HepG2 (cell line): ENCODE data around the gene ALCAM. TPM values are rescaled to one million over a fixed set of nuclear protein-coding genes. Genes with fewer than 3 reads are reported as not detected.

Experiments
- EED ChIP-seq: sonication (generic); formaldehyde crosslinking; IDR thresholded peaks from 2 replicates; pipeline ENCODE4 v1.5.0; 2020; ENCODE audit warnings: mild to moderate bottlenecking, missing genetic modification reagents
- ETV5 ChIP-seq: IDR thresholded peaks from 2 replicates; pipeline ENCODE4 v1.6.1; 2018; ENCODE audit warnings: missing biosample characterization, missing genetic modification reagents, inconsistent platforms, borderline replicate concordance
- HCFC1 ChIP-seq: fragments of 150-350 bp; IDR thresholded peaks from 2 replicates; pipeline ENCODE4 v1.6.1; 2014; ENCODE audit warnings: low read depth, low read length
- KAT8 ChIP-seq: IDR thresholded peaks from 2 replicates; pipeline ENCODE4 v1.6.1; 2016; ENCODE audit warnings: missing genetic modification reagents, missing compliant biosample characterization
- KDM6A ChIP-seq: IDR thresholded peaks from 2 replicates; pipeline ENCODE4 v1.6.1; 2016; ENCODE audit warnings: low read depth
- MYNN ChIP-seq: sonication (generic); formaldehyde crosslinking; IDR thresholded peaks from 2 replicates; pipeline ENCODE4 v1.4.0; 2020; ENCODE audit warnings: mild to moderate bottlenecking, low read depth, missing genetic modification reagents
- NAIF1 ChIP-seq: sonication (generic); formaldehyde crosslinking; IDR thresholded peaks from 2 replicates; pipeline ENCODE4 v1.5.0; 2020; ENCODE audit warnings: mild to moderate bottlenecking, missing genetic modification reagents, borderline replicate concordance
- NR2F2 ChIP-seq: IDR thresholded peaks from 2 replicates; pipeline ENCODE4 v1.6.1; 2012; ENCODE audit warnings: low read depth, inconsistent platforms, borderline replicate concordance
- PCBP1 ChIP-seq: fragments of 200-400 bp; formaldehyde crosslinking; IDR thresholded peaks from 2 replicates; pipeline ENCODE4 v1.6.1; 2017; ENCODE audit warnings: mild to moderate bottlenecking, low read depth, low read length, borderline replicate concordance
- POLR2G ChIP-seq: fragments of 200-400 bp; formaldehyde crosslinking; IDR thresholded peaks from 2 replicates; pipeline ENCODE4 v1.6.1; 2018; ENCODE audit warnings: mild to moderate bottlenecking, low read depth, low read length, moderate library complexity
- REPIN1 ChIP-seq: sonication (generic); formaldehyde crosslinking; IDR thresholded peaks from 2 replicates; pipeline ENCODE4 v1.8.0; 2022; ENCODE audit warnings: missing genetic modification reagents, low read depth, mild to moderate bottlenecking, borderline replicate concordance
- SYNCRIP ChIP-seq: fragments of 200-400 bp; formaldehyde crosslinking; IDR thresholded peaks from 2 replicates; pipeline ENCODE4 v1.6.1; 2018; ENCODE audit warnings: mild to moderate bottlenecking, low read depth, low read length; ENCODE audit not compliant: insufficient read depth
- TARDBP ChIP-seq: sonication (generic); formaldehyde crosslinking; IDR thresholded peaks from 2 replicates; pipeline ENCODE4 v1.8.0; 2022; ENCODE audit warnings: mild to moderate bottlenecking, missing genetic modification reagents
- TCF12 ChIP-seq, 2 experiments: fragments of 450-650 bp in 1 of 2; sonication (generic) in 1 of 2; formaldehyde crosslinking in 1 of 2; IDR thresholded peaks; 2 replicates each; pipeline versions ENCODE4 v1.6.1 to v1.8.0; 2017 to 2022; ENCODE audit warnings: antibody characterized with exemption in 1 of 2, mild to moderate bottlenecking in 1 of 2, missing genetic modification reagents in 1 of 2, moderate library complexity in 1 of 2
- ZFP1 ChIP-seq: IDR thresholded peaks from 2 replicates; pipeline ENCODE4 v1.6.1; 2016
- ZNF33B ChIP-seq: sonication (generic); formaldehyde crosslinking; IDR thresholded peaks from 2 replicates; pipeline ENCODE4 v1.5.1; 2020; ENCODE audit warnings: mild to moderate bottlenecking, missing genetic modification reagents
- ZNF460 ChIP-seq: sonication (generic); formaldehyde crosslinking; IDR thresholded peaks from 2 replicates; pipeline ENCODE4 v1.5.1; 2020; ENCODE audit warnings: missing genetic modification reagents, mild to moderate bottlenecking, borderline replicate concordance
- ZNF605 ChIP-seq: sonication (generic); formaldehyde crosslinking; IDR thresholded peaks from 2 replicates; pipeline ENCODE4 v1.8.0; 2022; ENCODE audit warnings: mild to moderate bottlenecking, missing genetic modification reagents
- polyA plus RNA-seq, 8 experiments: library from polyadenylated mRNA; depleted of rRNA in 3 of 8; stranded (reverse) in 7 of 8; unstranded in 1 of 8; fragments of >200 nt; fragmentation: Illumina TruSeq in 4 of 8; extraction: Trizol in 4 of 8; gene quantifications; 2 replicates each; pipeline versions ENCODE4 v1.2.1 to v1.2.3, GENCODE V29; 2011 to 2016; ENCODE audit warnings: low read depth in 4 of 8, missing spikeins in 1 of 8, mixed read lengths in 1 of 8; ENCODE audit not compliant: insufficient read depth in 1 of 8
- total RNA-seq, 5 experiments: library from RNA; depleted of rRNA; stranded (reverse); fragments of >200 nt; fragmentation: Illumina TruSeq; extraction: Trizol; gene quantifications; 2 replicates each; pipeline ENCODE4 v1.2.3, GENCODE V29; 2016; ENCODE audit warnings: low read depth in 1 of 5
- TF ChIP-seq, protein P1 (sequence below): sonication (generic); formaldehyde crosslinking; IDR thresholded peaks from 2 replicates; pipeline ENCODE4 v1.4.0; 2020; ENCODE audit warnings: missing genetic modification reagents
- TF ChIP-seq, protein P2 (sequence below), 2 experiments: fragments of 450-650 bp in 1 of 2; sonication (generic) in 1 of 2; formaldehyde crosslinking in 1 of 2; IDR thresholded peaks; 2 replicates each; pipeline versions ENCODE4 v1.6.1 to v1.8.0; 2016 to 2022; ENCODE audit warnings: antibody characterized with exemption in 1 of 2, mild to moderate bottlenecking in 1 of 2, missing genetic modification reagents in 1 of 2

Gene ALCAM
- total and polyA plus RNA-seq, 2 of the 13 experiments (the other 11 are each of a cell fraction or from before 2014, with no cell fraction given), result 26.0 to 33.1 TPM

DNA sequence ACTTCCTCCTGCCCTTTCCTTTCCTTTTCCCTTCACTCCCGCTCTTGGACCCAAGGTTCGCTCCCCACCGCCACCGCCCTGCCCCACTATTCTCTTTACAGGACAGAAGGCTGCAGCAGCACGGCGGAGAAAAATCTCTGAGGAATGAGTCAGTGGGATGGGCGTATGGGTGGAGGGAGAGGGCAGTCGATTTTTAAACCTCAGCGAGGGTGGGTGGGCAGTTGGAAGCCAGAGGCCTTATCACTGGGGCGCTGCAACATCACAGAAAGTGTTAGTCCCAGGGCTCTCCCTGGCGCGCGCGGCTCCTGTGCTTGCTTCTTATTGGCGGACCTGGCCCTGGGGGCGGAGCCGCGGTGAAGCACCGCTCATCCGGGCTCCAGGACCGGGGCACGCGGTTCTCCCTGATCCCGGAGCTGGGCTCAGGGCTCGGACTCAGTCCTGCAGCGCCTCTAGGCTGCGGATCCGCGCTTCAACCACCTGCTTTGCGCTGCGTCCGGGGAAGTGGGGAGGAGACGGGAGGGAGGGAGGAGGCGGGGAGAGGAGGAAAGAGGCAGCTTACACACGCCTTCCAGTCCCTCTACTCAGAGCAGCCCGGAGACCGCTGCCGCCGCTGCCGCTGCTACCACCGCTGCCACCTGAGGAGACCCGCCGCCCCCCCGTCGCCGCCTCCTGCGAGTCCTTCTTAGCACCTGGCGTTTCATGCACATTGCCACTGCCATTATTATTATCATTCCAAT is at the start of gene ALCAM (continued):
- TF ChIP-seq ZFP1 (CRISPR knock-in tag), result no peak
- no peak for TF ChIP-seq SYNCRIP
- peak; percentile 92; the same call in 1 of the 2 replicates for TF ChIP-seq PCBP1
- peak; percentile 35; the same call in 1 of the 2 replicates for TF ChIP-seq KAT8 (CRISPR knock-in tag)
- no peak for TF ChIP-seq ZNF33B (CRISPR knock-in tag)
- TF ChIP-seq, protein P1, sequence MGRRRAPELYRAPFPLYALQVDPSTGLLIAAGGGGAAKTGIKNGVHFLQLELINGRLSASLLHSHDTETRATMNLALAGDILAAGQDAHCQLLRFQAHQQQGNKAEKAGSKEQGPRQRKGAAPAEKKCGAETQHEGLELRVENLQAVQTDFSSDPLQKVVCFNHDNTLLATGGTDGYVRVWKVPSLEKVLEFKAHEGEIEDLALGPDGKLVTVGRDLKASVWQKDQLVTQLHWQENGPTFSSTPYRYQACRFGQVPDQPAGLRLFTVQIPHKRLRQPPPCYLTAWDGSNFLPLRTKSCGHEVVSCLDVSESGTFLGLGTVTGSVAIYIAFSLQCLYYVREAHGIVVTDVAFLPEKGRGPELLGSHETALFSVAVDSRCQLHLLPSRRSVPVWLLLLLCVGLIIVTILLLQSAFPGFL (CRISPR knock-in tag), result no peak
- TF ChIP-seq TARDBP, result peak; percentile 84
- TF ChIP-seq ZNF605 (CRISPR knock-in tag), result peak; percentile 91
- TF ChIP-seq, protein P2, sequence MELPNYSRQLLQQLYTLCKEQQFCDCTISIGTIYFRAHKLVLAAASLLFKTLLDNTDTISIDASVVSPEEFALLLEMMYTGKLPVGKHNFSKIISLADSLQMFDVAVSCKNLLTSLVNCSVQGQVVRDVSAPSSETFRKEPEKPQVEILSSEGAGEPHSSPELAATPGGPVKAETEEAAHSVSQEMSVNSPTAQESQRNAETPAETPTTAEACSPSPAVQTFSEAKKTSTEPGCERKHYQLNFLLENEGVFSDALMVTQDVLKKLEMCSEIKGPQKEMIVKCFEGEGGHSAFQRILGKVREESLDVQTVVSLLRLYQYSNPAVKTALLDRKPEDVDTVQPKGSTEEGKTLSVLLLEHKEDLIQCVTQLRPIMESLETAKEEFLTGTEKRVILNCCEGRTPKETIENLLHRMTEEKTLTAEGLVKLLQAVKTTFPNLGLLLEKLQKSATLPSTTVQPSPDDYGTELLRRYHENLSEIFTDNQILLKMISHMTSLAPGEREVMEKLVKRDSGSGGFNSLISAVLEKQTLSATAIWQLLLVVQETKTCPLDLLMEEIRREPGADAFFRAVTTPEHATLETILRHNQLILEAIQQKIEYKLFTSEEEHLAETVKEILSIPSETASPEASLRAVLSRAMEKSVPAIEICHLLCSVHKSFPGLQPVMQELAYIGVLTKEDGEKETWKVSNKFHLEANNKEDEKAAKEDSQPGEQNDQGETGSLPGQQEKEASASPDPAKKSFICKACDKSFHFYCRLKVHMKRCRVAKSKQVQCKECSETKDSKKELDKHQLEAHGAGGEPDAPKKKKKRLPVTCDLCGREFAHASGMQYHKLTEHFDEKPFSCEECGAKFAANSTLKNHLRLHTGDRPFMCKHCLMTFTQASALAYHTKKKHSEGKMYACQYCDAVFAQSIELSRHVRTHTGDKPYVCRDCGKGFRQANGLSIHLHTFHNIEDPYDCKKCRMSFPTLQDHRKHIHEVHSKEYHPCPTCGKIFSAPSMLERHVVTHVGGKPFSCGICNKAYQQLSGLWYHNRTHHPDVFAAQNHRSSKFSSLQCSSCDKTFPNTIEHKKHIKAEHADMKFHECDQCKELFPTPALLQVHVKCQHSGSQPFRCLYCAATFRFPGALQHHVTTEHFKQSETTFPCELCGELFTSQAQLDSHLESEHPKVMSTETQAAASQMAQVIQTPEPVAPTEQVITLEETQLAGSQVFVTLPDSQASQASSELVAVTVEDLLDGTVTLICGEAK (IDR thresholded peaks at IDR 0.05), result no peak
- TF ChIP-seq, protein P2 (CRISPR knock-in tag; IDR thresholded peaks at IDR 0.05), result no peak; the same call in 1 of the 2 replicates
- TF ChIP-seq HCFC1, result no peak
- TF ChIP-seq TCF12 (IDR thresholded peaks at IDR 0.05), result no peak
- TF ChIP-seq TCF12 (CRISPR knock-in tag; IDR thresholded peaks at IDR 0.05), result no peak
- peak; percentile 70; the same call in 1 of the 2 replicates for TF ChIP-seq NAIF1 (CRISPR knock-in tag)
- peak; percentile 50; the same call in 1 of the 2 replicates for TF ChIP-seq POLR2G
- peak; percentile 33; the same call in 1 of the 2 replicates for TF ChIP-seq ETV5 (CRISPR knock-in tag)
- no peak for TF ChIP-seq KDM6A (CRISPR knock-in tag)
- no peak for TF ChIP-seq EED (CRISPR knock-in tag)
- peak; percentile 87 for TF ChIP-seq REPIN1
- peak; percentile 58; the same call in 1 of the 2 replicates for TF ChIP-seq MYNN
- no peak for TF ChIP-seq NR2F2
- no peak for TF ChIP-seq ZNF460 (CRISPR knock-in tag)
